Measurements from ENCODE around the gene LRFN2.

Gene LRFN2

GRCh38 chr6:40543776-40544175, 43.4 kb downstream of the LRFN2 start:
- DNase-seq (ENCODE audit: low read depth in 2 of 2): no peak

GRCh38 chr6:40543146-40543545, 44.0 kb downstream of the LRFN2 start:
- no peak for DNase-seq (ENCODE audit: low read depth in 2 of 2)

GRCh38 chr6:40542175-40542764, 44.9 kb downstream of the LRFN2 start:
- no peak for DNase-seq (ENCODE audit: low read depth in 2 of 2)

- DNase-seq (ENCODE audit: low read depth in 2 of 2): no peak
Observed at GRCh38 chr6:40541556-40542174, 45.5 kb downstream of the LRFN2 start.

GRCh38 chr6:40540790-40541189, 46.4 kb downstream of the LRFN2 start:
- DNase-seq (ENCODE audit: low read depth in 2 of 2): no peak

GRCh38 chr6:40539853-40540252, 47.3 kb downstream of the LRFN2 start:
- no peak for DNase-seq (ENCODE audit: low read depth in 2 of 2)

- DNase-seq (ENCODE audit: low read depth in 2 of 2): no peak
Observed at GRCh38 chr6:40538556-40538955, 48.6 kb downstream of the LRFN2 start.

GRCh38 chr6:40537446-40537845, 49.7 kb downstream of the LRFN2 start:
- DNase-seq (ENCODE audit: low read depth in 2 of 2): no peak

GRCh38 chr6:40536442-40536841, 50.7 kb downstream of the LRFN2 start:
- DNase-seq (ENCODE audit: low read depth in 2 of 2): no peak

GRCh38 chr6:40535819-40536380, 51.3 kb downstream of the LRFN2 start:
- DNase-seq (ENCODE audit: low read depth in 2 of 2): no peak

- no peak for DNase-seq (ENCODE audit: low read depth in 2 of 2)
Observed at GRCh38 chr6:40535110-40535818, 51.9 kb downstream of the LRFN2 start.

- no peak for DNase-seq (ENCODE audit: low read depth in 2 of 2)
Observed at GRCh38 chr6:40532349-40533000, 54.7 kb downstream of the LRFN2 start.

- no peak for DNase-seq (ENCODE audit: low read depth in 2 of 2)
Observed at GRCh38 chr6:40529919-40530318, 57.2 kb downstream of the LRFN2 start.

GRCh38 chr6:40529040-40529439, 58.1 kb downstream of the LRFN2 start:
- DNase-seq (ENCODE audit: low read depth in 2 of 2): no peak

GRCh38 chr6:40528051-40528450, 59.1 kb downstream of the LRFN2 start:
- no peak for DNase-seq (ENCODE audit: low read depth in 2 of 2)

GRCh38 chr6:40526036-40526435, 61.1 kb downstream of the LRFN2 start:
- DNase-seq (ENCODE audit: low read depth in 2 of 2): no peak

GRCh38 chr6:40524797-40525585, 62.2 kb downstream of the LRFN2 start:
- DNase-seq (ENCODE audit: low read depth in 2 of 2): no peak

GRCh38 chr6:40523505-40524172, 63.5 kb downstream of the LRFN2 start:
- DNase-seq (ENCODE audit: low read depth in 2 of 2): no peak

- DNase-seq (ENCODE audit: low read depth in 2 of 2): no peak
Observed at GRCh38 chr6:40521496-40521895, 65.7 kb downstream of the LRFN2 start.

GRCh38 chr6:40520678-40521077, 66.5 kb downstream of the LRFN2 start:
- DNase-seq (ENCODE audit: low read depth in 2 of 2): no peak

GRCh38 chr6:40520084-40520483, 67.1 kb downstream of the LRFN2 start:
- DNase-seq (ENCODE audit: low read depth in 2 of 2): no peak
